ENCODE measurements around the gene IPP. TPM values are rescaled to one million over a fixed set of nuclear protein-coding genes. Genes with fewer than 3 reads are reported as not detected.

IPP gene
- 4.9 and 5.2 TPM in 2 replicates for total RNA-seq

DNA sequence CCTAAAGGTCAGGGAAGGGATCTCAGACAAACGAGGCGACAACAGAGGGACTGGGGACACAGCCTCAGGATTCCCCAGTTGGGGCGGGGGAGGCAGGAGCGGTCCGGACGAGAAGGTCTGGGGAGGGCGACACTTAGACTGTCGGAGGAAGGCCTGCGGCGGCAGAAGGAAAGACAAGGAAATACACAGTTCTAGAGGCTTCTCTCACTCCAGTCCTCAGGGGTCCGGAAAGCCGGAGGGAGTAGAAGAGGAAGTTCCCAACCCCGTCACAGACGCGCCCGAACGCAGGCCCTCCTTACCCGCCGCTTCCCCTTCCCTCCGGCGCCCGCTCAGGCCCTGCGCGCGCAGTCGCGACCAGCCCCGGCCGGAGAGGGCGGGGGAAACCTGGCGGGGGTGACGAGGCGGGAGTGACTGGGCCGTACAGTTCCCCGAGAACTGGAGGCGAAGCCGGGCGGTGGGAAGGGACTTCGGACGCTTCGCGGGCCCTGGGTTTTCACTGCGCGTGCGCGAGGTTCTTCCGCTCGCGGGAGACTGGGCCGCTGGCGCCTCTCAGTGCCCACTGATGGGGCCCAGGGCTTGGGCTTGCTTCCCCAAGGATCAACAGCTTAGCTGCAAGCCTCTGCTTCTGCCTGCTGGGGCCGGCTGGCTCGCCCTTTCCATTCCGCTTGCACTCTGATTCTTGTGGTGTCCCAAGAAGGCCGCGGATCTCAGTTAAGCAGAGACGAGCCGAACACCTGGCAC lies at the start of gene IPP:
Gene IPP, minus strand, starts transcription at position 356 of the 741 bp plus-strand sequence. CDS start 4,242 bp downstream, outside the sequence.

DNA sequence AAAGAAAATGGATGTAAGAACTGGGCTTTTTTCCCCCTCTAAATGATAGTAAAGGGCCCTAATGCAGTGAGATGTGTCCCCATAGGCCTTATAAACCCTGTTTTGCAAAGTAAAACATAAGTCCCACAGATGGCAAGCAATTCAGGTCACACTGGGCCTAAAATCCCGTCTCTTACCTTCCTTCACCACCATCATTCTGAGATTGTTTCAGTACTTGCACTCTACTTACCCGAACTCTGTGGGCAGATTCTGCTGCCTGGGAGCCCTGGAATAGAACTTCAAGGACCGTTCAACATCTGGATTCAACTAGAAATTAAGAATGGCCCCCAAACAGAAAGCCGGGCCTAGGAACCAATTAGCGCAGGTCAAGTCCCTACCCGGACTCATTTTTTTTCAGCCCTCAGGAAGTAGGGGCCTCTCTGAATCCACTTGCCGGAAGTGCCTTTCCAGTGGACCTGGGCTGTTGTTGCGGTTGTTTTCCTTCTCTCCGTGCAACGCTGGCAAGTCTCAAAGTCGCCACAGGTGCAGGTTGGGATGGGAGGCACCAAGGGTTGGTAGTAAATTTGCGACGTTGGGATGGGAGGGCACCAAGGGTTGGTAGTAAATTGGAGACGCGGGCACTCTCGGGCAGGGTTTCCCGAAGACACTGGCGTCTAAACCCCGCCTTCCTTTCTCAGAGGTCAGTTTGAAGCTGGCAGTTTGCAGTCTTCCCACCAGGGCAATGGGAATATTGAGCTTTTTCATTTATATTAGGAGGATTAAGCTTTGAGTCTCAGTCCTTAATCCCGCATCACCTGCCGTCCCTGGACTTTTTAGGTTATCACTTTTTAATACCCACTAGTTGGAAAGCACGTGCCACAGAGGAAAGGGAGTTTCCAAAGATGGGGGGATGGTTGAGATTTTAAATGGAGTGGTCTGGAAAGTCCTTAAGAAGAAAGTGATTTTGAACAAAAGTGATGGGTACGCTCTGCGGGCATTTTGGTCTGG lies 62.4 kb downstream of the IPP start, which contains the start of gene TMEM69:
Gene TMEM69, plus strand, starts transcription at position 428 of the 987 bp plus-strand sequence. CDS start 2,888 bp downstream, outside the sequence.

DNA sequence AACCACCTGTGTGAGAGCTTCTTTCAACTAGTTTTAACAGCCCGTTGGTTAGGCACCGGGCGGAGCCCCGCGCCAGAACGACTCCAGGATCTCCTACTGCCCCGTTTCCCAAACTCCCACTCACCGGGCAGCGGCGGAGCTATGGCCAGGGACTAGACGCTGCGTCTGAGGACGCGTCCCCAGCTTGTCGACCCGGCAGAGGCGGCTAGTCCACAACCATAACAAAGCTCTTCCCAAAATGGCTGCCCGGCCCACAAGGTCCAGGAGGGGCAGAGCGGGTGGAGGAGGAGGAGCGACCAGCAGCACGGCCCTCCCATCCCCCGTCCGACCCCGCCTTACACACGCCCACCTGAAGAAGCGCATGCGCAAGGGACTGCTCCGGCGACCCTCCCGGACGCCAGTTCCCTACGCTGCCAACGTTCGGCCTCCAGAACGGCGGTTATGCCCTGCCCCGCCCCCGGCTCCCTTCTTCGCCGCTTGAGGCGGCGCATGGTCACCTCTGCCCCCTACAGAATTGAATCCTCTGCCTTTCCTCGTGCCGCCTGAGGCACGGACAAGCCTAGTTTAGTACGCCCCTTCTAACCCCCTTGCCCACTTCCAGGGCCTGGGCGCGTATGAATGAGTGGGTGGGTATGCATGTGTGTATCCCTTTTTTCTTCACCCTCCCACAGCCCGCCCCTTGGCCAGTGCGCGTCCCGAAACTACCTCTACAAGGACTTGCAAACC lies 64.0 kb downstream of the IPP start, which contains the start of gene GPBP1L1:
Gene GPBP1L1, minus strand, starts transcription at position 246 of the 726 bp plus-strand sequence. CDS start 27,446 bp downstream, outside the sequence.

Other genes starting within 250 kb of the IPP start
- 398 and 548 TPM in 2 replicates for gene PRDX1, start 228.8 kb downstream of the IPP start, total RNA-seq
- gene AKR1A1, start 199.8 kb downstream of the IPP start, total RNA-seq: 134 and 135 TPM in 2 replicates
- gene NASP, start 166.6 kb downstream of the IPP start, total RNA-seq: 53.9 and 59.7 TPM in 2 replicates
- gene CCDC17, start 126.6 kb downstream of the IPP start, total RNA-seq: 2.0 and 2.2 TPM in 2 replicates
- gene GPBP1L1, start 64.1 kb downstream of the IPP start, total RNA-seq: 111 and 128 TPM in 2 replicates
- 23.7 and 28.7 TPM in 2 replicates for gene TMEM69, start 62.5 kb downstream of the IPP start, total RNA-seq
- 26.8 and 27.4 TPM in 2 replicates for gene MAST2, start 53.0 kb upstream of the IPP start, total RNA-seq